GM12878 (cell line): Measurements from ENCODE around the gene PDZD2.
"Not testable (repeated sequence)": the region's sequence is repeated elsewhere in the genome, so short reads cannot be mapped to it uniquely, and the experiment has no call there.

Source experiments
- BCL11A ChIP-seq: IDR thresholded peaks from 2 replicates; pipeline ENCODE4 v1.6.1; 2011; ENCODE audit warnings: low read depth, low read length
- CHD2 ChIP-seq: IDR thresholded peaks from 2 replicates; pipeline ENCODE4 v1.6.1; 2011; ENCODE audit warnings: low read depth, low read length, improper control_type of control experiment, borderline replicate concordance
- EZH2 ChIP-seq: IDR thresholded peaks from 2 replicates; pipeline ENCODE4 v1.6.1; 2012; ENCODE audit warnings: low read depth, mild to moderate bottlenecking, control low read depth, inconsistent platforms, low read length, borderline replicate concordance; ENCODE audit not compliant: control insufficient read depth
- HDAC2 ChIP-seq: fragments of 200-600 bp; sonication (generic); IDR thresholded peaks from 2 replicates; pipeline ENCODE4 v1.6.1; 2017
- MEF2A ChIP-seq: IDR thresholded peaks from 2 replicates; pipeline ENCODE4 v1.6.1; 2011; ENCODE audit warnings: low read depth, mild to moderate bottlenecking, low read length, moderate library complexity; ENCODE audit not compliant: insufficient read depth
- USF1 ChIP-seq: IDR thresholded peaks from 2 replicates; pipeline ENCODE4 v1.6.1; 2011; ENCODE audit warnings: borderline replicate concordance, low read depth, mild to moderate bottlenecking, moderate library complexity, mixed read lengths, low read length; ENCODE audit not compliant: insufficient read depth; ENCODE audit errors: extremely low read length
- TF ChIP-seq, protein P1 (sequence below): fragments of 150-350 bp; IDR thresholded peaks from 2 replicates; pipeline ENCODE4 v1.6.1; 2016; ENCODE audit warnings: low read depth, low read length
- TF ChIP-seq, protein P2 (sequence below): IDR thresholded peaks from 2 replicates; pipeline ENCODE4 v1.6.1; 2012; ENCODE audit warnings: low read depth, low read length, improper control_type of control experiment

DNA sequence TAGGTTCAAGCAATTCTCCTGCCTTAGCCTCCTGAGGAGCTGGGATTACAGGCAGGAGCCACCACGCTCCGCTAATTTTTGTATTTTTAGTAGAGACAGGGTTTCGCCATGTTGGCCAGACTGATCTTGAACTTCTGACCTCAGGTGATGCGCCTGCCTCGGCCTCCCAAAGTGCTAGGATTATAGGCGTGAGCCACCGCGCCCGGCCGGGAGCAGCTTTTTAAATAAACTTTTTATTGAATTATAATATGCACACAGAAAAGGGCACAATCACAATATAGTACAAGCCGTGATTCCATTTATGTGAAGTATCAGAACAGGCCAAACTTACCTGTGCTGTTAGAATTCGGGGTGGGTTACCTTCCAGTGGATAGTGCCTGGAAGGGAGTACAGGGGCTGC is 93.9 kb downstream of the PDZD2 start:
- TF ChIP-seq BCL11A, MEF2A, HDAC2, CHD2, EZH2, USF1: not testable (repeated sequence)
- TF ChIP-seq, protein P1, sequence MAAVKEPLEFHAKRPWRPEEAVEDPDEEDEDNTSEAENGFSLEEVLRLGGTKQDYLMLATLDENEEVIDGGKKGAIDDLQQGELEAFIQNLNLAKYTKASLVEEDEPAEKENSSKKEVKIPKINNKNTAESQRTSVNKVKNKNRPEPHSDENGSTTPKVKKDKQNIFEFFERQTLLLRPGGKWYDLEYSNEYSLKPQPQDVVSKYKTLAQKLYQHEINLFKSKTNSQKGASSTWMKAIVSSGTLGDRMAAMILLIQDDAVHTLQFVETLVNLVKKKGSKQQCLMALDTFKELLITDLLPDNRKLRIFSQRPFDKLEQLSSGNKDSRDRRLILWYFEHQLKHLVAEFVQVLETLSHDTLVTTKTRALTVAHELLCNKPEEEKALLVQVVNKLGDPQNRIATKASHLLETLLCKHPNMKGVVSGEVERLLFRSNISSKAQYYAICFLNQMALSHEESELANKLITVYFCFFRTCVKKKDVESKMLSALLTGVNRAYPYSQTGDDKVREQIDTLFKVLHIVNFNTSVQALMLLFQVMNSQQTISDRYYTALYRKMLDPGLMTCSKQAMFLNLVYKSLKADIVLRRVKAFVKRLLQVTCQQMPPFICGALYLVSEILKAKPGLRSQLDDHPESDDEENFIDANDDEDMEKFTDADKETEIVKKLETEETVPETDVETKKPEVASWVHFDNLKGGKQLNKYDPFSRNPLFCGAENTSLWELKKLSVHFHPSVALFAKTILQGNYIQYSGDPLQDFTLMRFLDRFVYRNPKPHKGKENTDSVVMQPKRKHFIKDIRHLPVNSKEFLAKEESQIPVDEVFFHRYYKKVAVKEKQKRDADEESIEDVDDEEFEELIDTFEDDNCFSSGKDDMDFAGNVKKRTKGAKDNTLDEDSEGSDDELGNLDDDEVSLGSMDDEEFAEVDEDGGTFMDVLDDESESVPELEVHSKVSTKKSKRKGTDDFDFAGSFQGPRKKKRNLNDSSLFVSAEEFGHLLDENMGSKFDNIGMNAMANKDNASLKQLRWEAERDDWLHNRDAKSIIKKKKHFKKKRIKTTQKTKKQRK, result not testable (repeated sequence)
- TF ChIP-seq, protein P2, sequence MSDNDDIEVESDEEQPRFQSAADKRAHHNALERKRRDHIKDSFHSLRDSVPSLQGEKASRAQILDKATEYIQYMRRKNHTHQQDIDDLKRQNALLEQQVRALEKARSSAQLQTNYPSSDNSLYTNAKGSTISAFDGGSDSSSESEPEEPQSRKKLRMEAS, result not testable (repeated sequence)
